Panc1 (cell line): Measurements from ENCODE around the gene DUS1L. TPM values are rescaled to one million over a fixed set of nuclear protein-coding genes. Genes with fewer than 3 reads are reported as not detected.

Source experiments
- ATAC-seq: fragments of 200-7000 bp; cut with Tn5 transposase; 2 replicates; pipeline ENCODE4 v1.9.1; 2020; ENCODE audit warnings: mild to moderate bottlenecking, moderate library complexity
- BruUV-seq: library from RNA; stranded (reverse); fragments of 400-500 nt; replicated peaks from 2 replicates; lab custom pipeline; 2021; lab: Mats Ljungman, UMichigan
- CTCF ChIA-PET: fragments of 300-600 bp; sonication (Branson Sonifier 250); formaldehyde crosslinking; loops from one replicate; lab custom pipeline; 2022; ENCODE audit warnings: antibody characterized with exemption; lab: Charles Lee
- POLR2A ChIA-PET: fragments of 300-600 bp; sonication (Branson Sonifier 250); formaldehyde crosslinking; loops from one replicate; lab custom pipeline; 2022; ENCODE audit warnings: antibody characterized with exemption; lab: Charles Lee
- DNase-seq: peaks from one replicate; pipeline ENCODE4 v3.0.0-alpha.2; 2010; ENCODE audit warnings: low read depth, low spot score
- H3K27ac ChIP-seq: 2 replicates; pipeline ENCODE4 v1.5.1; 2011; ENCODE audit warnings: mild to moderate bottlenecking, low read length, inconsistent platforms
- H3K27me3 ChIP-seq: fragments of 200-500 bp; sonication (Bioruptor generic); 2 replicates; pipeline ENCODE4 v1.6.0; 2014; ENCODE audit warnings: low read length, inconsistent platforms; ENCODE audit not compliant: control insufficient read depth, insufficient read depth
- H3K36me3 ChIP-seq: fragments of 200-500 bp; sonication (Bioruptor generic); 2 replicates; pipeline ENCODE4 v1.5.1; 2014; ENCODE audit warnings: inconsistent platforms, mild to moderate bottlenecking, low read length, moderate library complexity; ENCODE audit not compliant: control insufficient read depth, insufficient read depth
- H3K4me1 ChIP-seq: 2 replicates; pipeline ENCODE4 v1.5.1; 2011; ENCODE audit warnings: inconsistent platforms, mild to moderate bottlenecking, low read length, moderate library complexity; ENCODE audit not compliant: control insufficient read depth, insufficient read depth
- H3K4me3 ChIP-seq, 2 experiments: 2 replicates each; pipeline ENCODE4 v1.5.1; 2011 to 2012; ENCODE audit warnings: low read depth in 2 of 2, low read length in 2 of 2, mild to moderate bottlenecking in 2 of 2, inconsistent platforms in 1 of 2, moderate library complexity in 1 of 2
- H3K9me3 ChIP-seq: fragments of 200-500 bp; sonication (Bioruptor generic); 2 replicates; pipeline ENCODE4 v1.5.1; 2014; ENCODE audit warnings: low read depth, mild to moderate bottlenecking, inconsistent platforms, low read length, moderate library complexity; ENCODE audit not compliant: control insufficient read depth, insufficient read depth
- POLR2AphosphoS5 ChIP-seq: IDR thresholded peaks from 2 replicates; pipeline ENCODE4 v1.6.1; 2012; ENCODE audit warnings: mild to moderate bottlenecking, low read depth, low read length, moderate library complexity
- SIN3A ChIP-seq: IDR thresholded peaks from 2 replicates; pipeline ENCODE4 v1.6.1; 2012; ENCODE audit warnings: low read depth, mild to moderate bottlenecking, low read length, moderate library complexity, borderline replicate concordance; ENCODE audit not compliant: insufficient read depth
- TCF7L2 ChIP-seq: IDR thresholded peaks from 2 replicates; pipeline ENCODE4 v1.6.1; 2011; ENCODE audit warnings: mild to moderate bottlenecking, low read depth, low read length, inconsistent platforms
- in situ Hi-C: cut with HindIII; loops from 2 replicates; pipeline ENCODE4 v1.10.0; 2016; ENCODE audit warnings: low sequenced_read_pairs, low pct_unique_long_range_greater_than_20kb
- intact Hi-C: fragments of 100-400 bp; cut with micrococcal nuclease; formaldehyde crosslinking; loops from one replicate; pipeline ENCODE4 v1.10.0; 2022; ENCODE audit not compliant: unreplicated experiment
- total RNA-seq: library from RNA; stranded (reverse); gene quantifications from one replicate; pipeline ENCODE4 v1.2.1, GENCODE V29; 2021; ENCODE audit not compliant: unreplicated experiment
- TF ChIP-seq, protein P1 (sequence below), 2 experiments: IDR thresholded peaks; 2 replicates each; pipeline ENCODE4 v1.6.1; 2011 to 2012; ENCODE audit warnings: low read depth in 2 of 2, control low read depth in 1 of 2, low read length in 1 of 2, mild to moderate bottlenecking in 1 of 2, moderate library complexity in 1 of 2; ENCODE audit not compliant: insufficient read depth in 1 of 2
- TF ChIP-seq, protein P2 (sequence below): fragments of 450-650 bp; IDR thresholded peaks from 2 replicates; pipeline ENCODE4 v1.5.1; 2017; ENCODE audit warnings: mild to moderate bottlenecking

The DUS1L gene
- total RNA-seq, 1 experiment from 2014 or later: 115 TPM

GRCh38 chr17:82023447-82024241 lies 42.0 kb downstream of the DUS1L start:
- H3K4me1 ChIP-seq: peaks cover 27% of the 10 kb centered on the region
- peak overlapping the region; percentile 65 to 84 for H3K4me3 ChIP-seq
- no TSS peak for BruUV-seq
- ATAC-seq (peak; percentile 9; the same call in 1 of the 2 replicates), DNase-seq (no peak)
- CTCF ChIA-PET: interaction anchor here (1.3 to 5.3 kb wide), 2 partner anchors 14 to 63 kb away, joined by 6 to 37 read pairs; partner anchors contain the start of genes DCXR and NOTUM
- H3K9me3 ChIP-seq: no peaks in the 10 kb centered on the region
- peak overlapping the region; percentile 74 for H3K27ac ChIP-seq
- no peaks in the 10 kb centered on the region for H3K27me3 ChIP-seq
- in situ Hi-C loops (no loop called here), intact Hi-C loops (loop anchor here (10.0 kb wide), 1 partner anchor 159 kb away; the partner anchor contains the start of gene P4HB)
- no peaks in the 10 kb centered on the region; the same call in 1 of the 2 replicates for H3K36me3 ChIP-seq
- TF ChIP-seq SIN3A: no peak; the same call in 1 of the 2 replicates
- TF ChIP-seq, protein P1, sequence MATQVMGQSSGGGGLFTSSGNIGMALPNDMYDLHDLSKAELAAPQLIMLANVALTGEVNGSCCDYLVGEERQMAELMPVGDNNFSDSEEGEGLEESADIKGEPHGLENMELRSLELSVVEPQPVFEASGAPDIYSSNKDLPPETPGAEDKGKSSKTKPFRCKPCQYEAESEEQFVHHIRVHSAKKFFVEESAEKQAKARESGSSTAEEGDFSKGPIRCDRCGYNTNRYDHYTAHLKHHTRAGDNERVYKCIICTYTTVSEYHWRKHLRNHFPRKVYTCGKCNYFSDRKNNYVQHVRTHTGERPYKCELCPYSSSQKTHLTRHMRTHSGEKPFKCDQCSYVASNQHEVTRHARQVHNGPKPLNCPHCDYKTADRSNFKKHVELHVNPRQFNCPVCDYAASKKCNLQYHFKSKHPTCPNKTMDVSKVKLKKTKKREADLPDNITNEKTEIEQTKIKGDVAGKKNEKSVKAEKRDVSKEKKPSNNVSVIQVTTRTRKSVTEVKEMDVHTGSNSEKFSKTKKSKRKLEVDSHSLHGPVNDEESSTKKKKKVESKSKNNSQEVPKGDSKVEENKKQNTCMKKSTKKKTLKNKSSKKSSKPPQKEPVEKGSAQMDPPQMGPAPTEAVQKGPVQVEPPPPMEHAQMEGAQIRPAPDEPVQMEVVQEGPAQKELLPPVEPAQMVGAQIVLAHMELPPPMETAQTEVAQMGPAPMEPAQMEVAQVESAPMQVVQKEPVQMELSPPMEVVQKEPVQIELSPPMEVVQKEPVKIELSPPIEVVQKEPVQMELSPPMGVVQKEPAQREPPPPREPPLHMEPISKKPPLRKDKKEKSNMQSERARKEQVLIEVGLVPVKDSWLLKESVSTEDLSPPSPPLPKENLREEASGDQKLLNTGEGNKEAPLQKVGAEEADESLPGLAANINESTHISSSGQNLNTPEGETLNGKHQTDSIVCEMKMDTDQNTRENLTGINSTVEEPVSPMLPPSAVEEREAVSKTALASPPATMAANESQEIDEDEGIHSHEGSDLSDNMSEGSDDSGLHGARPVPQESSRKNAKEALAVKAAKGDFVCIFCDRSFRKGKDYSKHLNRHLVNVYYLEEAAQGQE (IDR thresholded peaks at IDR 0.05; ENCODE audit: insufficient read depth in 1 of 2, low read depth in 2 of 2, low read length in 1 of 2): no peak
- TF ChIP-seq, protein P2, sequence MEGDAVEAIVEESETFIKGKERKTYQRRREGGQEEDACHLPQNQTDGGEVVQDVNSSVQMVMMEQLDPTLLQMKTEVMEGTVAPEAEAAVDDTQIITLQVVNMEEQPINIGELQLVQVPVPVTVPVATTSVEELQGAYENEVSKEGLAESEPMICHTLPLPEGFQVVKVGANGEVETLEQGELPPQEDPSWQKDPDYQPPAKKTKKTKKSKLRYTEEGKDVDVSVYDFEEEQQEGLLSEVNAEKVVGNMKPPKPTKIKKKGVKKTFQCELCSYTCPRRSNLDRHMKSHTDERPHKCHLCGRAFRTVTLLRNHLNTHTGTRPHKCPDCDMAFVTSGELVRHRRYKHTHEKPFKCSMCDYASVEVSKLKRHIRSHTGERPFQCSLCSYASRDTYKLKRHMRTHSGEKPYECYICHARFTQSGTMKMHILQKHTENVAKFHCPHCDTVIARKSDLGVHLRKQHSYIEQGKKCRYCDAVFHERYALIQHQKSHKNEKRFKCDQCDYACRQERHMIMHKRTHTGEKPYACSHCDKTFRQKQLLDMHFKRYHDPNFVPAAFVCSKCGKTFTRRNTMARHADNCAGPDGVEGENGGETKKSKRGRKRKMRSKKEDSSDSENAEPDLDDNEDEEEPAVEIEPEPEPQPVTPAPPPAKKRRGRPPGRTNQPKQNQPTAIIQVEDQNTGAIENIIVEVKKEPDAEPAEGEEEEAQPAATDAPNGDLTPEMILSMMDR: no peak
- TF ChIP-seq POLR2AphosphoS5: no peak
- no peak for TF ChIP-seq TCF7L2
- POLR2A ChIA-PET: interaction anchor here (0.6 kb wide), 2 partner anchors 27 to 143 kb away, joined by 6 to 13 read pairs; no protein-coding TSS in a partner anchor

DNA sequence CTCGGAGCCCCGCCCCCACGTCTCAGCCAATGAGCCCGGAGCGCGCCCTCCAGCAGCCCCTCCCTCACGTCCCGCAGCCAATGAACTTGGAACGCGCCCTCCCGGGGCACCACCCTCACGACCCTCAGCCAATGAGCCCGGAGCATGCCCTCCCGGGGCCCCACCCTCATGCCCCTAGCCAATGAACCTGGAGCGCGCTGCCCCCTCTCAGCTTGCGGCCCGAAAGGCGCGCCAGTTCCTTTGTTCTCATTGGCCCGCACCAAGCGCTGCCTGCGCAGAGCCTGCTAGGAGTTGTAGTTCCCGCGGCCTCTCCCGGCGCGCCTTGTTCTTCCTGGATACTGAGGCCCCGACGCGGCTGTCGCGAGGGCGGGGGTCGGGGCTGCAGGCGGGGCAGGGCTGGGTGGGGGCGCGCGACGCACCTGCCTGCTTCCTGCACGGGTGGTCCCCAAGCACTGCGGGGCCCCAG lies 42.6 kb downstream of the DUS1L start, which contains the start of gene LRRC45:
Gene LRRC45, plus strand, starts transcription at position 325 of the 466 bp plus-strand sequence. CDS start 339 bp downstream, outside the sequence.
- in situ Hi-C loops (no loop called here), intact Hi-C loops (loop anchor here (10.0 kb wide), 1 partner anchor 158 kb away; the partner anchor contains the start of gene P4HB)
- peak; percentile 91 for DNase-seq
- H3K36me3 ChIP-seq: no peaks in the 10 kb centered on the region; the same call in 1 of the 2 replicates
- peak within 1 kb of the TSS; percentile 74 for H3K27ac ChIP-seq
- peaks cover 33% of the 10 kb centered on the region for H3K4me1 ChIP-seq
- TF ChIP-seq SIN3A (peak; percentile 64; the same call in 1 of the 2 replicates), TCF7L2 (no peak)
- TF ChIP-seq, protein P2: no peak
- ChIA-PET CTCF (interaction anchor here (0.6 to 5.3 kb wide), 4 partner anchors 15 to 62 kb away, joined by 3 to 37 read pairs (median 4); partner anchors contain the start of genes DCXR and NOTUM), POLR2A (interaction anchor here (0.6 kb wide), 1 partner anchor 142 kb away, joined by 13 read pairs; no protein-coding TSS in a partner anchor)
- H3K27me3 ChIP-seq: no peaks in the 10 kb centered on the region
- H3K9me3 ChIP-seq: no peaks in the 10 kb centered on the region
- peak; percentile 88 for ATAC-seq
- peak within 1 kb of the TSS; percentile 65 to 84 for H3K4me3 ChIP-seq
- BruUV-seq: no TSS peak
